ENCODE measurements around the gene SLC20A1. TPM values are rescaled to one million over a fixed set of nuclear protein-coding genes. Genes with fewer than 3 reads are reported as not detected.

SLC20A1 gene
- total RNA-seq, 1 experiment from 2014 or later, result 154 TPM

DNA sequence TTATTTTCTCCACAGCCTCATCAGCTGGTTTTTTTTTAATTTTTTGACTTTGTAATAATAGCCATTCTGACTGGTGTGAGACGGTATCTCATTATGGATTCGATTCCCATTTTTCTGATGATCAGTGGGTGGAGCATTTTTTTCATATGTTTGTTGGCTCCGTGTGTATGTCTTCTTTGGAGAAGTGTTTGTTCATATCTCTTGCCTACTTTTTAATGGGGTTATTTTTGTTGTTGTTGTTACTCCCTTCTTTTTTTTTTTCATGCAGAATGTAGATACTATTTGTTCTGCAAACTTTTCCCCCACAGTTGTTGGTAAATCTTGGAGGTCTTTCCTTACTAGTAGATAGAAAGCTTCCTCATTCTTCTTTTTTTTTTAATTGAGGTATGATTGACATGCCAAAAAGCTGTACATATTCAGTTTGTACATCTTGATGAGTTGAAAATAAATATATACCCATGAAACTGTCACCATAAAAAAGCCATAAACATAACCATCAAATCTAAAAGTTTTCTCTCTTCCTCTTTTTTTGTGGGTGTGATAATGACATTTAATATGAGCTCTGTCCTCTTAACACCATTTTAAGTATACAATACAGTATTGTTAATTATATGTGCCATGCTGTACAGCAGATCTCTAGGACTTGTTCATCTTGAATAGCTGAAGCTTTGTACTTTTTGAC lies 53.2 kb downstream of the SLC20A1 start:
- no peak for DNase-seq (ENCODE audit: low read depth, low spot score)
- Histone ChIP-seq H3K36me3 (ENCODE audit: control insufficient read depth in 1 of 2, insufficient read depth in 2 of 2, low read length in 2 of 2) (no peaks in the 10 kb centered on the region), H2AFZ (ENCODE audit: low read depth, low read length, poor library complexity, severe bottlenecking) (no peak overlapping the region), H3K9ac (ENCODE audit: low read length) (no peak overlapping the region), H3K27ac (ENCODE audit: low read depth, low read length) (no peak overlapping the region), H3K4me3 (replicated peaks in 1 of 2; ENCODE audit: low read depth in 1 of 2, low read length in 2 of 2) (no peak overlapping the region), H3K9me2 (ENCODE audit: insufficient read depth) (no peaks in the 10 kb centered on the region), H3K79me2 (ENCODE audit: insufficient read depth, low read length) (no peaks in the 10 kb centered on the region), H3K4me2 (ENCODE audit: low read length) (no peak overlapping the region), H3K27me3 (ENCODE audit: insufficient read depth, low read length) (no peaks in the 10 kb centered on the region), H4K20me1 (ENCODE audit: insufficient read depth) (no peaks in the 10 kb centered on the region), H3K9me3 (ENCODE audit: control insufficient read depth in 1 of 2, insufficient read depth in 1 of 2, low read depth in 1 of 2, low read length in 2 of 2) (no peaks in the 10 kb centered on the region), H3K4me1 (ENCODE audit: control insufficient read depth in 1 of 2, insufficient read depth in 2 of 2, low read length in 2 of 2) (no peaks in the 10 kb centered on the region)
- ChIA-PET POLR2A (no interaction called here), CTCF (interaction anchor here (1.1 kb wide), 1 partner anchor 8 kb away, joined by 3 read pairs; no protein-coding TSS in a partner anchor), RAD21 (ENCODE audit: low non-redundant PET in 1 of 2, low total read pairs in 2 of 2, uncharacterized antibody in 2 of 2, unreplicated experiment in 2 of 2) (no interaction called here)
- no peak for ATAC-seq
- intact Hi-C loops (cut with micrococcal nuclease), result no loop called here
- BruUV-seq (replicated peaks), result no TSS peak
- TF ChIP-seq EGR1 (IDR thresholded peaks at IDR 0.05; ENCODE audit: low read depth) (no peak), CEBPB (IDR thresholded peaks at IDR 0.05; ENCODE audit: low read depth) (no peak), EZH2phosphoT487 (IDR thresholded peaks at IDR 0.05; ENCODE audit: borderline replicate concordance) (no peak), ZNF274 (IDR thresholded peaks at IDR 0.05; ENCODE audit: low read depth, low read length) (no peak), SIN3A (IDR thresholded peaks at IDR 0.05; ENCODE audit: low read depth) (no peak), REST (IDR thresholded peaks at IDR 0.05; ENCODE audit: low read depth) (no peak), RAD21 (IDR thresholded peaks at IDR 0.05; ENCODE audit: low read depth) (no peak), SP1 (IDR thresholded peaks at IDR 0.05; ENCODE audit: low read depth) (no peak), YY1 (IDR thresholded peaks at IDR 0.05; ENCODE audit: extremely low read depth, insufficient replicate concordance, low read depth, low read length) (no peak), ELF1 (IDR thresholded peaks at IDR 0.05; ENCODE audit: borderline replicate concordance, low read depth) (no peak), POLR2A (IDR thresholded peaks at IDR 0.05; ENCODE audit: borderline replicate concordance, extremely low read depth, insufficient read depth, insufficient read length) (no peak), SRF (IDR thresholded peaks at IDR 0.05; ENCODE audit: low read depth) (no peak), ATF3 (IDR thresholded peaks at IDR 0.05) (no peak), CBX3 (IDR thresholded peaks at IDR 0.05; ENCODE audit: low read depth) (no peak)
- TF ChIP-seq, protein P1, sequence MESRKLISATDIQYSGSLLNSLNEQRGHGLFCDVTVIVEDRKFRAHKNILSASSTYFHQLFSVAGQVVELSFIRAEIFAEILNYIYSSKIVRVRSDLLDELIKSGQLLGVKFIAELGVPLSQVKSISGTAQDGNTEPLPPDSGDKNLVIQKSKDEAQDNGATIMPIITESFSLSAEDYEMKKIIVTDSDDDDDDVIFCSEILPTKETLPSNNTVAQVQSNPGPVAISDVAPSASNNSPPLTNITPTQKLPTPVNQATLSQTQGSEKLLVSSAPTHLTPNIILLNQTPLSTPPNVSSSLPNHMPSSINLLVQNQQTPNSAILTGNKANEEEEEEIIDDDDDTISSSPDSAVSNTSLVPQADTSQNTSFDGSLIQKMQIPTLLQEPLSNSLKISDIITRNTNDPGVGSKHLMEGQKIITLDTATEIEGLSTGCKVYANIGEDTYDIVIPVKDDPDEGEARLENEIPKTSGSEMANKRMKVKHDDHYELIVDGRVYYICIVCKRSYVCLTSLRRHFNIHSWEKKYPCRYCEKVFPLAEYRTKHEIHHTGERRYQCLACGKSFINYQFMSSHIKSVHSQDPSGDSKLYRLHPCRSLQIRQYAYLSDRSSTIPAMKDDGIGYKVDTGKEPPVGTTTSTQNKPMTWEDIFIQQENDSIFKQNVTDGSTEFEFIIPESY (IDR thresholded peaks at IDR 0.05; ENCODE audit: extremely low read depth, insufficient replicate concordance, low read length), result no peak
- TF ChIP-seq, protein P2, sequence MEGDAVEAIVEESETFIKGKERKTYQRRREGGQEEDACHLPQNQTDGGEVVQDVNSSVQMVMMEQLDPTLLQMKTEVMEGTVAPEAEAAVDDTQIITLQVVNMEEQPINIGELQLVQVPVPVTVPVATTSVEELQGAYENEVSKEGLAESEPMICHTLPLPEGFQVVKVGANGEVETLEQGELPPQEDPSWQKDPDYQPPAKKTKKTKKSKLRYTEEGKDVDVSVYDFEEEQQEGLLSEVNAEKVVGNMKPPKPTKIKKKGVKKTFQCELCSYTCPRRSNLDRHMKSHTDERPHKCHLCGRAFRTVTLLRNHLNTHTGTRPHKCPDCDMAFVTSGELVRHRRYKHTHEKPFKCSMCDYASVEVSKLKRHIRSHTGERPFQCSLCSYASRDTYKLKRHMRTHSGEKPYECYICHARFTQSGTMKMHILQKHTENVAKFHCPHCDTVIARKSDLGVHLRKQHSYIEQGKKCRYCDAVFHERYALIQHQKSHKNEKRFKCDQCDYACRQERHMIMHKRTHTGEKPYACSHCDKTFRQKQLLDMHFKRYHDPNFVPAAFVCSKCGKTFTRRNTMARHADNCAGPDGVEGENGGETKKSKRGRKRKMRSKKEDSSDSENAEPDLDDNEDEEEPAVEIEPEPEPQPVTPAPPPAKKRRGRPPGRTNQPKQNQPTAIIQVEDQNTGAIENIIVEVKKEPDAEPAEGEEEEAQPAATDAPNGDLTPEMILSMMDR (IDR thresholded peaks at IDR 0.05 in 2 of 3, conservative IDR thresholded peaks at IDR 0.05 in 1 of 3; ENCODE audit: borderline replicate concordance in 1 of 3, insufficient read depth in 1 of 3, low read depth in 2 of 3, low read length in 2 of 3), result no peak
